PC-3 (cell line): ENCODE measurements around the gene RPS23.

Experiments
- CTCF ChIP-seq: fragments of 300-600 bp; sonication (generic); conservative IDR thresholded peaks from 2 replicates; pipeline ENCODE4 v1.5.1; 2017; ENCODE audit warnings: antibody characterized with exemption, low read depth, mild to moderate bottlenecking, low read length
- EZH2 ChIP-seq: fragments of 300-600 bp; sonication (generic); IDR thresholded peaks from one replicate; pipeline ENCODE4 v1.6.1; 2017; ENCODE audit warnings: antibody characterized with exemption, mild to moderate bottlenecking, low read length; ENCODE audit not compliant: unreplicated experiment

- no peak for TF ChIP-seq EZH2
- no peak for TF ChIP-seq CTCF
Measured at GRCh38 chr5:82234885-82235284, 43.3 kb downstream of the RPS23 start.
